ENCODE measurements around the gene SMYD3.

Gene SMYD3

DNA sequence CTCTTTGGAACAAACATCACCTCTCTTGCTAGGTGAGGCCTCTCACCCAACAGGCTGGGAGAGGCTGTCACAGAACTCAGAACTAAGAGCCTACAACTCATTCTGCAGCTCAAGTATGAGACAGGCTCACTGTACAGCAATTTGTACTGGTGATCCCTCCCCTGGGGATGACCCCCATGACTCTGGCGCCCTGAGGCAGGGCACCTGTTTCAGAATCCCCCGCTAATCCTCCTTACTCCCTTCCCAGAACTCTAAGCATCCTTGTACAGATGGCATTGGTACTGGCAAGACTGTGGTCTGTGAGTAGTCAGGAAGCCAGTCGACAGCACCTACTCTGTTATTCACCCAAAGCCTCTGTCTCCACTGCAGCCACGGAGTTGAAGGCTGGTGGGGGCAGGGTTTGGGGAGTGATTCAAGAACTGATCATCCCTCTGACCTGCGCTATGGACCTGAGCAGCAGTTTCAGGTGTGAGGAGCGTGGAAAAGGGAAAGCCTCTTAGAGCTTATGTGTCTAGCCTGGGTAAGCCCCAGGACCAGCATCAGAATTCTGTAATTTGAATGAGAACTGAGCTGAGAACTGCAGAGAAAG, 696.8 kb downstream of the SMYD3 start:
- DNase-seq, result no peak

DNA sequence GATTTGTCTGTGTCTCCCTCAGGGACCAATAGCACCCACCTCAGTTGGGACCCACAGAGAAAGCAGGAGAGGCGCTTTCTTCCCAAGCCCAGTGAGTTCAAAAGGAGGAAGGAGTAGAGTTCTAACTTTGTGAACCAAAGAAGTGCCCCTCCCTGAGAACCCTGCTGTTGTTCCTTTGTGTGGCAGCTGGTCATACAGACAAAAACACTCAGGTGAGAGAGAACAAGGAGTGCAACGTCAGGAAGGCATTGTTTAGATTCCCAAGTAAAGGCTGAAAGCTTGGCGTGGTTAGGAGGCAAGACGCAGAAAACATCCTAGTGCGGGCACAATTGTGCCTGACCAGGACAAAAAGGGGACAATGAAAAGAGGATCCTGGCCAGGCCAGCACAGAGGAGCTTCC, 697.7 kb downstream of the SMYD3 start:
- DNase-seq, result no peak

- no peak for DNase-seq
Measured at GRCh38 chr1:245807954-245808719, 698.9 kb downstream of the SMYD3 start.

DNA sequence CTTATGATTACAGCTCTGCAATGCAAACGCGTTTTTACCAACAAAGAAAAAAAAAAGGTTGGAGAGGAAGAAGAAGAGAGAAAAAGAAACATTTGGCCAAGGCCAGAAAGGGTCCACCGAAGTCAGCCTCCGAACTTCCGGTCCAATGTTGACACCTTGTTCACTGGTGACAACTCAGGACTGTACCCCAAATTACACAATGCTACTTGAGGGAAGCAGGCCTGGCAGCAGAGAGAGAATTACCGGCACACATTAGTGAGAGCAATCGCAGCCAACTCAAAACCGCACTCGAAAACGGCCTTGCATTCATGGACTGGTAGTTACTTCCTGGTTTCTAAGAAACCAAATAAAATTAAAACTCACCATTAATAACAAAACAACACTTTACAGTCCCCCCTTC, 699.8 kb downstream of the SMYD3 start:
- no peak for DNase-seq

DNA sequence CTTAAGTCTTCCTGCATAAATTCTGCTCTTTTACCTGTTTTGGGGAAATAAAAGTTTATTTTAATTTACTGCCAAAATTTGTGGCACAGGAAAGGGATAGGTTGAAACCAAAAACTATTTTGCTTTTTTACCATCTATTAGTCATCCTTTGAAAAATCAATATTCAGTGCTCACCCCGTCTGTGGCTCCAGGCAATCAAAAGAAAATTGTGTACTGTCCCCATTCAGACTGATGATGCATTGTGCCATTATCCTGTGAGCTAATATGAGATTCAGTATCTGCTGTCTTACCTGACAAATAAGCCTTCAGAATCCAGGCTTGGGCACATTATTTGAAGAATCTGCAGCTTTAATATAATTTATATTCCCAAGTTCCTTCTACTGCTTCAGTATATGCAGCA, 701.5 kb downstream of the SMYD3 start:
- DNase-seq, result no peak

GRCh38 chr1:245804696-245805095, 702.4 kb downstream of the SMYD3 start:
- DNase-seq, result no peak

DNA sequence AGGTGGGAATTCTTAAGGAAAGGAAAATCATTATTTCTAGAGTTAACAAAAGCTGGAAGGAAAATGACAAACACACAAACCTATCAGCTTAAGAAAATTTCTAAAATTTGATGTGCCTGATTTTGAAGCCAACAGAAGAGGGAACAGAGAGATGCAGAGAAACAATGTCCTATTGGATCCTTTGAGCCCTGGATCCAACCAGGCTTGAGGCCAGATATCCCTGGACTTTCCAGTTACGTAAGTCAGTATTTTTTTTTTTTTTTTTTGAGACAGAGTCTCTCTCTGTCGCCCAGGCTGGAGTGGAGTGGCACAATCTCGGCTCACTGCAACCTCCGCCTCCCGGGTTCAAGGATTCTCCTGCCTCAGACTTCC, 703.4 kb downstream of the SMYD3 start:
- DNase-seq, result no peak

DNA sequence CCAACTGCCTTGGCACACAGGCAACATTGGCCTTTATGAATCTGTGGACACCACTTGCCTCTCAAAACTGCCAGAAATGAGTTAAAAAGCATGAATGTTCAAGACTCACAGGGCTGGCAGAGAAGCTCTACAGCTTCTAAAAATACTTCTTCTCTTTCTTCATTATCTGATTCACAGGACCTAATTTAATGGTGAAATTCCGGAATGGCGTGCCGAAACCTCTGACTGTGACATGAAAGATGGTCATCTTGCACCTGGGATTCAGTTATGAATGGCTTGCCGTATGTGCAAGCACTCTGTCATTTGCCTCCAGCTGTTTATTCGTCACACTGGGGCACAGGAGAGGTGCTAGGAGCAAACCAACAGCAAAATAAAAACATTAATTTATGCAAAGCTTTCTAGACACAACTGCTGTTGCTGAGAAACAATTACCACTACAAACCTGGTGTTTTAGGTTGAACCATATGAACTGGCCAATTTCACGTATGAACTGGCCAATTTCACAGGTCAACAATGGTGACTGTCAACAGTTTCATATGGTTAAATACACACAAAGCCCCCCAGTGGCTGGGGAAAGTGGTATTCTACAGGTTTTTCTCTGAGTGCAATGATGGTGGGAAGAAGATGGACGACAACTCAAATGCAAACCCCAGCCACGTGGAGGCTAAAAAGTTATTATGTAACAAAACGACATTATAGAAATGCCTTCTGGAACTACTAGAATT, 704.0 kb downstream of the SMYD3 start:
- no peak for DNase-seq

- no peak for DNase-seq
Measured at GRCh38 chr1:245800901-245801605, 706.0 kb downstream of the SMYD3 start.

DNA sequence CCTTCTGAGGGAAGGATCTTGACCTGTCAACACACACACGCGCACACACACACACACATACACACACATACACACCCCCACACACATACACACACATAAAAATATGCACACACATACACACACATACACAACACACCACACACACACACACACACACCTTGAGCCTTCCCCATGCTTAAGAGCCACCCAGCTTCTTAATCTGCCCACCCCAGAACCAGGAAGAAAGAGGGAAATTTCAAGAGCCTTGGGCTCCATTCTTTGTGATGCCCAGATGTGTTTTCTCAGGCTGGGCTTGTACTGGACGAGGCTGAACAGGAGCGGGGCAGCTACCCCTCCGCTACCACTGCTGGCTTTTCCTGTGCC, 708.7 kb downstream of the SMYD3 start:
- DNase-seq, result no peak

DNA sequence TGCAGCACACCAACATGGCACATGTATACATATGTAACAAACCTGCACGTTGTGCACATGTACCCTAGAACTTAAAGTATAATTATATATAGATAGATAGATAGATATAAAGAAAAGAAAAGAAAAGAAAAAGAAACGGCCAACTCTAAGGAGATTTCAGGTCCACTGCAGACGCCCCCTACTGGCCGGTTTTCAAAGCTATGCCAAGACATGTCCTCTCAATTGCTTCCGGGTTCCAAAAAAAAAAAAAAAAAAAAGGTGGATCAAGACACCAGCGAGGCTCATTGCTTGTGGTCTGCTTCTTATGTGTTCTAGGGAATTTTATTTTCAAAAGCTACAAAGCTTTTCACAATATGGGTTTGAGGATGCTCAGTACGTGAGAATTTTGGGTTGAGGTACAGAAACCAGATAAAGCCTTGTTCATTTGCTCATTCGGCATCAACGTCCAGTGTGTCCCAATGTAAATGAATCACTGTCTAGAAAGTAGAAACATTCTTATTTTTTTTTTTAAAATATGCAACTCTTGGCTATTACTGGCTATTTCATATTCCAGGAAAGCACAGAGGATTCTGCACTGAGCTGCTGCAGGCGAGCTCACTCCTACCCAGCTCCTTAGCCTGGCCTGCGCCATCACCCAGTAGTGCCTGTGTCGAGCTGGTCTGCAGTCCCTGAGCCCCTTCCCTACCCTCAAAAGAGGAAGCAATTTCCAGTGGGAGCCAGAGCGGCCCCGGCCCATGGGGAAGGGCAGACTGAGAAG, 709.3 kb downstream of the SMYD3 start:
- no peak for DNase-seq

- no peak for DNase-seq
Measured at GRCh38 chr1:245791410-245792312, 715.4 kb downstream of the SMYD3 start.

DNA sequence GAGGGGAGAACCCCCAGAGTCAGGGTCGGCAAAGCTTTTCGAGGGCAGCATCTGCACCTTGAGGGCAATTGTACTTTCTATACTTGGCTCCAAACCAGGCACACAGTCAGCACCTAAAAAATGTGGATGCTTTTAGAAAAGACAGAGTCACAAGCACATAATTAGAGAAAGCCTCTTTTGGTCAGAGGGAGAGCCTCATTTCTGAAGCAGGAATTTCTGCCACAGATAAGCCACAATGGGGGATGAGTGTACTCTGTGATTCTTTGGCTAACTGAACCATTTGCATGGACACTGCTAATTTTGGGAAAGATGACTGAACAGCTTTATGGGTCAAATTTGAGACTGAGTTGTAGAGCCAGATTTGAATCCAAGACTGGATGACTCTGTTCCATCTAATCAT, 716.6 kb downstream of the SMYD3 start:
- no peak for DNase-seq

- no peak for DNase-seq
Measured at GRCh38 chr1:245788886-245789285, 718.2 kb downstream of the SMYD3 start.

GRCh38 chr1:245788269-245788668, 718.8 kb downstream of the SMYD3 start:
- no peak for DNase-seq

- no peak for DNase-seq
Measured at GRCh38 chr1:245786948-245787347, 720.1 kb downstream of the SMYD3 start.

GRCh38 chr1:245779797-245780755, 727.0 kb downstream of the SMYD3 start:
- no peak for DNase-seq

GRCh38 chr1:245777752-245778151, 729.3 kb downstream of the SMYD3 start:
- DNase-seq, result no peak

DNA sequence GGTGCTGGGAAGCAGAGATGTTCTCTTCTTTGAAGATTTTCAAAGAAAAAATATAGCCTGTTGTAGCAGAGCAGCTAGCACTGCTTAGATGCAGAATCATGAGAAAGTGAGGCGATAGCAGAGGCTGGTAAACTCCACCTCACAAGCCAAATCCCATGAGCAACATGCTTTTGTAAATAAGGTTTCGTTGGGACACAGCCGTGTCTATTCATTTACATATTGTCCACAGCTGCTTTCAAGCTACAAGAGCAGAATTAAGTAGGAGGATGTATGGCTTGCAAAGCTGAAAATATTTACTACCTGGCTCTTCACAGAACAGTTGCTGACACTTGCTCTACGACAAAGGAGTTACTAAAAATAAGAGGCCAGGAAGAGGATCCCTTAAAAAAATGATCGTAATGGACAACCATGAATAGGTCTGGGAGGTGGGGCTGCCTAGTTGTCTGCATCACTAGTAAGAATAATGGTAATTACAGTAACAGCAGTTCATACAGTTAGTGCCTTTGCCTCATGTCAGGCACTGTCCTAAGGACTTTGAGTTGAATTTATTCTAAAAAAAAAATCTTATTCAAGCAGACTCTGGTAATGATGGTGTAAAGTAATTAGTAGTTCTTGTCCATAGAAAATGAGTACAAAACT, 730.3 kb downstream of the SMYD3 start:
- DNase-seq, result no peak

- DNase-seq, result no peak
Measured at GRCh38 chr1:245776139-245776538, 730.9 kb downstream of the SMYD3 start.

All from stimulated activated CD4-positive, alpha-beta T cell treated with anti-CD3 and anti-CD28 coated beads, Interleukin-4, amount 100 ng/mL, for 4 hours (primary cell).